ENCODE data around the gene SHC4.
"Not testable (repeated sequence)": the region's sequence is repeated elsewhere in the genome, so short reads cannot be mapped to it uniquely, and the experiment has no call there.

Gene SHC4

DNA sequence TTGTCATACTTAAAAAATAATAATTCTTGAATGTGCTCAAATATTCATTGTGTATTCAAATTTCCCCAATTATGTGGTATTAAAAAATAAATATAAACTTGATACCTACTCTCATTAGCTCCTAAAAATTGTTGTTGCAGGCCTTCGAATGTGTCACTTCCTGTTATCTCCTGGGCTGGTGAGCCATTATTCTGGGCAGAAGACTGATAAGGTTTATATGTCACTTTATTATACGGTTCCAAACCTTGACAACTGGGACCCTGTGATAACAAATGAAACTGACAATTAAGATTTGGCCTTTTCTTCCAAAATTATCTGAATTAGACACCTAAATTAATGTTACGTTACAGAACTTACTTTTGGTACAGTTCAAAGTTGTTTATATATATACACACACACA is 167.8 kb downstream of the SHC4 start:
- no peak for DNase-seq (ENCODE audit: low read depth)

DNA sequence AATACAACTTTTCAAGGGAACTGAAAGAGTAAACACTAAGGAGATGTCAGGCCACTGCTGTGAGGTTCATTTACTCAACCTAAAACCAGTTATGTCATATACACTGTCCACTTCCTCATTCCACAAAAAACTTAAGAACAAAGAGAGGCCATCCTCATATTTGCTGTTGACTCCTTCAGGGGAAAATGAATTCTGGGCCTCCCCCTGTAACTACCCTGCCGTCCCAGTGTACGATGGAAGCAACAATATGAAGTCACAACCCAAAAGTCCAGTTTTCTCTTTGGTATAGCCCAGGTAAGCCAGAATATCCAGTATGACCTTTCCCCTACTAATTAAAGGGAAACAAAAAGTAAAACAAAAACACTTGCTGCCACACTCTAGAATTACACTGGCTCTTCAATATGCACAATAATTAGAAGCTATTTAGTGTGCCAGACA is 169.0 kb downstream of the SHC4 start:
- DNase-seq (ENCODE audit: low read depth): no peak

DNA sequence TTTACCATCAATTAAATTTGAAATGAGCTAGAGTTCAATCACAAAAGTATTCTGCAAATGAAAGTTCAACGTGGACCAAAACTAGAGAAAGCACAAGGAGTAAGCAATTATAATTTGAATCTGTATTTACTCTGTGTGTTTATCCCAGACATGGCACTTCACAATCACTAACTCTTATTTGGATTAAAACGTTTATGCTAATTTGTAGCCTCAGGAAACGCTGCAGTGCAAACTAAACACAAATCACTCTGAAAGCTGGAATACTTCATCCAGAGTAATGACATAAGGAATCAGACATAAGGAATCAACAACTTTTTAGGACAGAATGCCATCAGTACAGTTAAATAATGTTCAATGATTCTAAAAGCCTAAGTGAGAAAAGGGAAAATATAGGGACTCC is 171.3 kb downstream of the SHC4 start:
- no peak for DNase-seq (ENCODE audit: low read depth)

DNA sequence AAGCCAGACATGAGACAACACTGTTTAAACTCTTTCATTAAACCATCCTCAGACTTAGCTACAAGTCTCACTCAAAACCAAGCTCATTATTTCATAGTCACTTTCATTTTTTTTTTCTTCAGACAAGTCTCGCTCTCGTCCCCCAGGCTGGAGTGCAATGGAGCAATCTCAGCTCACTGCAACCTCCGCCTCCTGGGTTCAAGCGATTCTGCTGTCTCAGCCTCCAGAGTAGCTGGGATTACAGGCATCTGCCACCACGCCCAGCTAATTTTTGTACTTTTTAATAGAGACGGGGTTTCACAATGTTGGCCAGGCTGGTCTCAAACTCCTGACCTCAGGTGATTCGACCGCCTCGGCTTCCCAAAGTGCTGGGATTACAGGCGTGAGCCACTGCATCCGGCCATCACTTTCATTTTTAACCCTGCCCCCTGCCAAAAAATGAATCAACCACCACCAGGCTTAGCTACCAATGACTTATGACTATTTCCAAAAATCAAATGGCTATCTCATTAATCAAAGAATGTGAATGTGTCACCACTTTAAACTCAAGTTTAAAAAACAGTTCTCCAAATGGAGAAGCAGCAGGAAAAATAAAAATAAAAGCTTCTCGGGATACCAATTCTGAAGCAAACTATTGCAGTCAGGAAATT is 173.1 kb downstream of the SHC4 start:
- not testable (repeated sequence) for DNase-seq (ENCODE audit: low read depth)

DNA sequence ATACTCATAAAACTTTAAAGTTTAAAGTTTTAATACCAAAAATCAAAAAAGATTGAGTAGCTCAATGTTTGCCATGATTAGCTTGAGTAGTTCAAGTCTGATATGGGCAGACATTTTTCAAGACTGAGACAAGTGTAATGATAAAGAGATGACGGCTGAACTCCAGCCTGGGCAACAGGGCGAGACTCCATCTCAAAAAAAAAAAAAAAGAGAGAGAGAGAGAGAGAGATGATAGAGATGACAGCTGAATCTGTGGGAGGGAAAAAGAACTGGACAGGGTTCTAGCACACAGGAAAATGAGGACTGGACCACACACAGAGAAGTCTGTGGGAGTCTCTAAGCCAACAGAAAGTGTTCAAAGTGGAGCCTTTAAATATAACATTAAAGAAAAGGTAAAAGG is 178.0 kb downstream of the SHC4 start:
- no peak for DNase-seq (ENCODE audit: low read depth)

DNA sequence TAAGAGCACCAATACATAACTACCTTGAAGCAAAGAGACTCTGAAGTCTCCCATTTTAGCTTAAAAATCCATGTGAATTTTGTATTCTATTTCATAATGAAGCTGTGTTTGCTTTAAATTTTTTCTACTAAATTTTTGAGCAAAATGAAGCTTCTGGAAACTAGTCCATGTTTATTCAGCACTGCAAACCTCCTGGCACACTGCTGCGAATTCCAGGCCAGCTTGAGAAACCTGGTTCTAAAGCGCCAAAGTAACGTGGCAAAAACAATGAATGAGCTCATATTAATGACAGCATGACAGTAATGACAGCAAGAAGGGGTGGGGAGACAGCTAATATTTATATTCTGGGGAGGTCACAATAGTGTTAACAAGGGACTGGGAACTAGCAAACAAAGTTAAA is 178.5 kb downstream of the SHC4 start:
- no peak for DNase-seq (ENCODE audit: low read depth)

DNA sequence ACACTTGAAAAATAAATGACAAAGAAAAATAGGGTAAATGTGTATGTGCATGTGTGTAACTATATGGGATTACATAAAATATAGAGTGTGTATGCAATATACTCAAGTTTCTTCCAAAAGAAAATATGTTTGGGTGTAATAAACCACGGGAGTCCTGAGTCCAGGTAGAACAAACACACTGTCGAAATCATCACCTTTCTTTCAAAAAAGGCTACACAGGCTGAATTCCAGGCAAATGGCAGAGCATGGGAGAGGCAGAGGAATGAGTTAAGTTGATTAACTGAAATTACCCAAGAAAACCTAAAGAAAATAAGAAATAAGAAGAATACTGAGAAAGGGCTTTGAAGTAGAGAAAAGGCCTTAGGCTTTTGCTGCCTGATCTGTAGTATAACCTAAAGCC is 179.0 kb downstream of the SHC4 start:
- DNase-seq (ENCODE audit: low read depth): no peak

DNA sequence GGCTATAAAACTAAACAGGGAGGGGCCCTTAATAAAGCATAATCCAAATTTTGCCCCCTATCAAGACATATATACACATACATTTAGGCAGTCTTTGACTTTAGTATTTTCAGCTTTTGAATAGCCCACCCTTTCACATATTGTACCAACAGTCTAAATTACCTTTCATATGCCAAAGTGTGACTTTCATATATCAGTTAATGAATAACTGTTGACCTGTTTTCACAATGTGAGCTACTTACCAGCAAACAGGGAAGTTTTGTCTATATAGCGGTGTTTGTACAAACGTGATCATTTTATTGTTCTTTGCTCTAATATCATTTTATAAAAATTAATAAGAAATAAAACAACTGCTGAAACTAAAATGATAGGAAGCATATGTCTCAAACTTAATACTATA is 180.8 kb downstream of the SHC4 start:
- no peak for DNase-seq (ENCODE audit: low read depth)

DNA sequence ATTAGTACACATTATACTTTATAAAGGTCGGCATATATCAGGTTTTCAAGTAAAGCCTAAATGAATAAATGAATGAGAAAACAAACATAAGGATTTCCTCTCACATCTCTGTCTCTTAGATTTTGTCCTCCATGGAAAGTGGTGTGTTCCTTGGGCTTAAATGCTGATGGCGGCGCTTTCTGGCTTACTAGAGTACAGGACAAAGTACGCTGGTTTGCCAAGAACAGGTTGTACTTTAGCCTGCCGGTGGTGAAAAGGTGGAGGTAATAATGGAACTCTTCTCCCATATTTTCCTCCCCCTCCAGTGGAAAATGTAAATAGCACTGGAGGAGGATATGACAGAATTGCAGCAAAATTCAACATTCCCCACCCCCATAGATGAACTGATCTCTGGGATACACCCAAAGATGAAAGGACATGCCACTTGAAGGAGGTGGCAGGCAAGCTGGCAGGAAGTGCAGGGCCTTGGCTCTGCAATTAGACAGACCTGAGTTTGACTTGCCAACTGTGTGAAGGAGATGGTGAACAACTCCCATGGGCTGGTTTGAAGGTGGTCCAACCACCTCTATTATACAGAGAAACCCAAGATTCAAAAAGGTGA is 182.1 kb downstream of the SHC4 start:
- DNase-seq (ENCODE audit: low read depth): no peak

DNA sequence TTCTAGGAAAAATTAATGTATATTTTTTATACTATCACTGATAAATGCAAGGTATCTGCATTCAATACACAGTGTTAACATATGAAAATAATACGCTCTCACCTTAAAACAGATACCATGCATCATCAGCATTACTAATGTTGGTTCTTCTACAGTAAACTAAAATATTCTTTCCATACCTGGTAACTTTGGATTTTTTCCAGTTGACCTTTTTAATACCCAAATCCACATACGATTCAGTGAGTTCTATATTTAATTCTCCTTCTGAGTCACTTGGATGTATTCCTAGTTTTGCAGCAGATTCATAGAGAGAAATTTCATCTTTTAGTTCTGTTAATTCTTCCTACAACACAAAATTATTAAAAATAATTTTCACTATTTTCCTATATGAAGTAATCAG is 182.7 kb downstream of the SHC4 start:
- DNase-seq (ENCODE audit: low read depth): no peak

DNA sequence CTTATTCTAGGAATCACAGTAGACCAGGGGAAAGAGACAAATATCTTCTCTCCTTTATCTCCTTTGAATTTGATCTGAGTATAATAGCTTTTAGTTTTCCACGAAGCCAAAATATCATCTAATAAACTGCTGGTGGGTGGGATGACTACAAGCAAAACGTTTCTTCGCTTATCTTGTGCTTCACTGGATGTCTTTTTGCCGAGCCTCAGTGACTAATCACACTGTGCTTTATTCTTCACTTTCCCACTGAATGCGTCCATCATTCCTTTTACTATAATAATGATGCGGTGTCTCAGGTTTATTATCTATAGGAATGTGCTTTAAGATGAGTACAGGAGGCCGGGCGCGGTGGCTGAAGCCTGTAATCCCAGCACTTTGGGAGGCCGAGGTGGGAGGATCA is 185.4 kb downstream of the SHC4 start:
- no peak for DNase-seq (ENCODE audit: low read depth)

DNA sequence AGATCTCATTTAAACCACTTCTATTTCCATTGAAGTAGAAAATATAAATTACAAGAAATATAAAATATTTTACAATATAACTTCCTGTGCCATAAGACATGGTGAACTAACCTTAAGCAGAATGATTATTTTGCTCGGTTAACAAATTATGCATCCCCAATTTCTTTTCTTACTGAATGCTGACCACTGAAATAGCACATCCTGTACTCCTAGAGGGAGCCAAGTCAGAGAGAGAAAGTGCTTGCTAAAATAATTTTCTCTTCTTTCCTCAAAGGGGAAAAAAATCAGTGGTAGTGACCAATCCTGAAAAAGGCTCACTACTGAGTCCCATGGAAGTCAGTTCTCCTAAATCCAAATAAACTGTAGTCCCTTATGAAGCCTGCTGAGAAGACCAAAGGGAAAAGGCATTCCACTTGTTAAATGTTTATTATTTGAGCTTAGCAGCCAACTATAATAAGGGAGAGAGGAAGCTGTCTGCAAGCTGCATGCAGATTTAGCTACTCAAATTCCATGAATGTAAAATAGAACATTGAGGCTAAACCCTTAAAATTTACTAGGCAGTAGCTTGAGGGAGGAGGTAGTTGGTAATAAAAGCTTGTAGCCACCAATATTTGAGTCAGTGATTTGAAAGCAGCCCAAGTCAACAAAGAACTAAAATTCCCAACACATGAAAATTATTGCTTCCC is 185.9 kb downstream of the SHC4 start:
- no peak for DNase-seq (ENCODE audit: low read depth)

DNA sequence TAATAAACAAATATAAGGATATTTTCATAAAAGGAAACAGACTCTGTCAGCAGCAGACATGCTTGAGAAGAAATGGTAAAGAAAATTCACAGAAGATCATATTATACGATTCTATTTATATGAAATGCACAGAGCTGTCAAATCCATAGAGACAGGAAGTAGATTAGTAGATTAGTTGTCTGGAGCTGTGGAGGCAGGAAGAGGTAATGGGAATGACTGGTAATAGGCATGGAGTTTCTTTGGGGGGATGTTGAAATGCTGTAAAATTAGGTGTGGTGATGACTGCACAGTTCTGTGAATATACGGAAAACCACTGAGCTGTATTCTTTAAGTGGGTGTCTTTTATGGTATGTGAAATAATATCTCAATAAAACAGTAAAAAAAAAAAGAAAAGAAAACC is 188.2 kb downstream of the SHC4 start:
- DNase-seq (ENCODE audit: low read depth): no peak

DNA sequence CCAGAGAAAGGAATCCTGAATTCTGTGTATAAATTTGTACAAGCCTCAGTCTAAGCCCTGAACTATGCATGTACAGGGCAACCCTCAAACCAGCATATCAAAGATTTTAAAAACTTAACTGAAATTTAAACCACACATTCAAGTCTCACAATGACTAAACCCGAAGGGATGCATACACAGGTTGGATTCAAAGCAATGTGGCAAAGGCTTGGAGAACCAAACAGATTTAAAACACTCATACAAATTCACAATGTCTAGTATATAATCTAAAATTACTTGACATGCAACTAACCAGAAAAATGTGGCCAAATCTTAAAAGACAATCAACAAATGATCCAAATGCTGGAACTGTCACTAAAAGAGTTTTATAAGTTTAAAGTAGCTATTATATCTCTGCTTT is 189.2 kb downstream of the SHC4 start:
- DNase-seq (ENCODE audit: low read depth): no peak
